Large intestine (tissue), 3 donors: Measurements from ENCODE around the gene PXMP2. TPM values are rescaled to one million over a fixed set of nuclear protein-coding genes. Genes with fewer than 3 reads are reported as not detected.
"Not testable (repeated sequence)": the region's sequence is repeated elsewhere in the genome, so short reads cannot be mapped to it uniquely, and the experiment has no call there.

Experiments
- DNase-seq, 2 donors: peaks; one replicate each; pipeline versions ENCODE4 v3.0.0 to v3.0.0-alpha.2; 2013
- H3K27ac ChIP-seq: one replicate; pipeline ENCODE4 v1.5.1; 2013; ENCODE audit warnings: low read length
- H3K27me3 ChIP-seq: 2 replicates; pipeline ENCODE4 v1.6.1; 2013; ENCODE audit warnings: low read length; ENCODE audit not compliant: control insufficient read depth, insufficient read depth
- H3K36me3 ChIP-seq: 2 replicates; pipeline ENCODE4 v1.6.1; 2013; ENCODE audit warnings: low read length; ENCODE audit not compliant: control insufficient read depth, insufficient read depth
- H3K4me1 ChIP-seq: one replicate; pipeline ENCODE4 v1.6.1; 2013; ENCODE audit warnings: low read length; ENCODE audit not compliant: control insufficient read depth, insufficient read depth
- H3K4me3 ChIP-seq: one replicate; pipeline ENCODE4 v1.5.1; 2013; ENCODE audit warnings: low read length
- H3K9me3 ChIP-seq: one replicate; pipeline ENCODE4 v1.6.1; 2013; ENCODE audit warnings: mild to moderate bottlenecking, low read depth, low read length, moderate library complexity; ENCODE audit not compliant: control insufficient read depth
- WGBS: methylation state at CpG from one replicate; pipeline ENCODE4 v1.1.5; 2013; ENCODE audit warnings: low lambda C conversion rate; ENCODE audit not compliant: insufficient coverage; 5-methylcytosine and 5-hydroxymethylcytosine counted together
- polyA plus RNA-seq: library from polyadenylated mRNA; unstranded; fragments of 120-200 nt; gene quantifications from one replicate; pipeline ENCODE4 v1.2.1, GENCODE V29; 2013

Gene PXMP2
- polyA plus RNA-seq, 1 donor: 45.5 TPM

GRCh38 chr12:132692030-132692429 lies 4.6 kb downstream of the PXMP2 start:
- not testable (repeated sequence) for H3K9me3 ChIP-seq, H3K27ac ChIP-seq, H3K4me3 ChIP-seq, H3K4me1 ChIP-seq, DNase-seq, H3K27me3 ChIP-seq
- no CpG with 5 or more reads among the region's 3 CpGs for WGBS
- peaks cover 27% of the 10 kb centered on the region for H3K36me3 ChIP-seq

- not testable (repeated sequence) for H3K4me1 ChIP-seq, H3K27ac ChIP-seq, H3K27me3 ChIP-seq, DNase-seq, H3K4me3 ChIP-seq, H3K9me3 ChIP-seq
- no CpG with 5 or more reads among the region's 3 CpGs for WGBS
- peaks cover 43% of the 10 kb centered on the region for H3K36me3 ChIP-seq
Measured at GRCh38 chr12:132694888-132695287, 7.5 kb downstream of the PXMP2 start.

- no CpG with 5 or more reads among the region's 12 CpGs for whole genome bisulfite sequencing
- peaks cover 43% of the 10 kb centered on the region for H3K36me3 ChIP-seq
Measured at GRCh38 chr12:132695431-132695830, 8.0 kb downstream of the PXMP2 start.

GRCh38 chr12:132698341-132698740 lies 11.0 kb downstream of the PXMP2 start:
- H3K36me3 ChIP-seq: peaks cover 56% of the 10 kb centered on the region
- H3K4me1 ChIP-seq: no peaks in the 10 kb centered on the region
- no peaks in the 10 kb centered on the region for H3K27me3 ChIP-seq
- H3K4me3 ChIP-seq: no peak overlapping the region
- H3K9me3 ChIP-seq: no peaks in the 10 kb centered on the region
- 100% methylated on average over 1 of the region's 5 CpGs for WGBS
- no peak for DNase-seq
- H3K27ac ChIP-seq: no peak overlapping the region

More at GRCh38 chr12:132695431-132695830, 8.0 kb downstream of the PXMP2 start:
- no peaks in the 10 kb centered on the region for H3K4me1 ChIP-seq
- no peak overlapping the region for H3K4me3 ChIP-seq
- no peak overlapping the region for H3K27ac ChIP-seq
- no peak for DNase-seq
- H3K27me3 ChIP-seq: no peaks in the 10 kb centered on the region
- no peaks in the 10 kb centered on the region for H3K9me3 ChIP-seq

GRCh38 chr12:132700212-132700822 lies 12.9 kb downstream of the PXMP2 start:
- no CpG with 5 or more reads among the region's 10 CpGs for WGBS
- H3K4me1 ChIP-seq: no peaks in the 10 kb centered on the region
- no peaks in the 10 kb centered on the region for H3K27me3 ChIP-seq
- no peaks in the 10 kb centered on the region for H3K9me3 ChIP-seq
- H3K4me3 ChIP-seq: no peak overlapping the region
- H3K27ac ChIP-seq: no peak overlapping the region
- DNase-seq: no peak
- peaks cover 67% of the 10 kb centered on the region for H3K36me3 ChIP-seq

- no peak for DNase-seq
- Histone ChIP-seq H3K4me3 (no peak overlapping the region), H3K36me3 (peaks cover 55% of the 10 kb centered on the region), H3K4me1 (no peaks in the 10 kb centered on the region), H3K27ac (no peak overlapping the region), H3K9me3 (no peaks in the 10 kb centered on the region), H3K27me3 (no peaks in the 10 kb centered on the region)
- no CpG with 5 or more reads among the region's 4 CpGs for WGBS
Measured at GRCh38 chr12:132702640-132703039, 15.3 kb downstream of the PXMP2 start.

- H3K36me3 ChIP-seq: peaks cover 52% of the 10 kb centered on the region
- DNase-seq: no peak
- H3K4me1 ChIP-seq: no peaks in the 10 kb centered on the region
- H3K27me3 ChIP-seq: no peaks in the 10 kb centered on the region
- H3K9me3 ChIP-seq: no peaks in the 10 kb centered on the region
- H3K27ac ChIP-seq: no peak overlapping the region
- WGBS: 60% methylated on average over 1 of the region's 9 CpGs
- H3K4me3 ChIP-seq: no peak overlapping the region
Measured at GRCh38 chr12:132703641-132704040, 16.3 kb downstream of the PXMP2 start.

- DNase-seq: no peak
- Histone ChIP-seq H3K4me1 (no peaks in the 10 kb centered on the region), H3K4me3 (no peak overlapping the region), H3K9me3 (peaks cover 2% of the 10 kb centered on the region), H3K36me3 (peaks cover 27% of the 10 kb centered on the region), H3K27me3 (no peaks in the 10 kb centered on the region), H3K27ac (no peak overlapping the region)
- WGBS: no CpG with 5 or more reads among the region's 6 CpGs
Measured at GRCh38 chr12:132707241-132707640, 19.9 kb downstream of the PXMP2 start.

- Histone ChIP-seq H3K27ac (no peak overlapping the region), H3K9me3 (peaks cover 2% of the 10 kb centered on the region), H3K27me3 (no peaks in the 10 kb centered on the region), H3K4me1 (no peaks in the 10 kb centered on the region), H3K36me3 (peaks cover 21% of the 10 kb centered on the region), H3K4me3 (no peak overlapping the region)
- DNase-seq: no peak
- WGBS: no CpG with 5 or more reads among the region's 2 CpGs
Measured at GRCh38 chr12:132708150-132708549, 20.8 kb downstream of the PXMP2 start.

GRCh38 chr12:132710043-132710404 lies 22.6 kb downstream of the PXMP2 start:
- 0% methylated on average over 1 of the region's 26 CpGs for WGBS
- peak overlapping the region; percentile 92 for H3K4me3 ChIP-seq
- no peaks in the 10 kb centered on the region for H3K4me1 ChIP-seq
- peaks cover 15% of the 10 kb centered on the region for H3K36me3 ChIP-seq
- no peaks in the 10 kb centered on the region for H3K27me3 ChIP-seq
- DNase-seq: no peak
- H3K9me3 ChIP-seq: peaks cover 2% of the 10 kb centered on the region
- peak overlapping the region; percentile 91 for H3K27ac ChIP-seq

- H3K4me1 ChIP-seq: no peaks in the 10 kb centered on the region
- peak; percentile 90 to 95 for DNase-seq
- no peaks in the 10 kb centered on the region for H3K27me3 ChIP-seq
- no CpG with 5 or more reads among the region's 94 CpGs for WGBS
- H3K9me3 ChIP-seq: peaks cover 2% of the 10 kb centered on the region
- peak within 1 kb of the TSS; percentile 92 for H3K4me3 ChIP-seq
- peak within 1 kb of the TSS; percentile 91 for H3K27ac ChIP-seq
- peaks cover 16% of the 10 kb centered on the region for H3K36me3 ChIP-seq
Measured at GRCh38 chr12:132710405-132711079, 23.2 kb downstream of the PXMP2 start, which contains the start of gene PGAM5. PGAM5 (plus strand) TSS chr12:132710842; CDS start chr12:132710877, 35 bp downstream.
